Natural killer cell (primary cell): ENCODE results near the gene BOK. TPM values are rescaled to one million over a fixed set of nuclear protein-coding genes. Genes with fewer than 3 reads are reported as not detected.
A peak's percentile ranks its signal among the peaks of the same experiment; 100 is the strongest.
"Not testable (repeated sequence)": the region's sequence is repeated elsewhere in the genome, so short reads cannot be mapped to it uniquely, and the experiment has no call there.

Experiments
- ATAC-seq, 3 donors: fragments of 150-1000 bp in 2 of 3; fragments of 200-7000 bp in 1 of 3; cut with Tn5 transposase; 1 replicate in 1 of 3; 2 replicates in 2 of 3; pipeline ENCODE4 v1.10.0; 2021; ENCODE audit warnings: mild to moderate bottlenecking in 2 of 3, moderate library complexity in 2 of 3
- DNase-seq, 2 donors: peaks; one replicate each; pipeline versions ENCODE4 v3.0.0 to v3.0.0-alpha.2; 2013 to 2021; ENCODE audit warnings: mixed read lengths in 1 of 2
- H3K27ac ChIP-seq: one replicate; pipeline ENCODE4 v1.5.1; 2013; ENCODE audit warnings: mild to moderate bottlenecking, low read length
- H3K27me3 ChIP-seq: one replicate; pipeline ENCODE4 v1.6.1; 2013; ENCODE audit warnings: low read length; ENCODE audit not compliant: control insufficient read depth, insufficient read depth
- H3K36me3 ChIP-seq: one replicate; pipeline ENCODE4 v1.6.1; 2013; ENCODE audit warnings: low read length; ENCODE audit not compliant: control insufficient read depth, insufficient read depth
- H3K4me1 ChIP-seq: one replicate; pipeline ENCODE4 v1.6.1; 2013; ENCODE audit warnings: low read length; ENCODE audit not compliant: control insufficient read depth, insufficient read depth
- H3K4me3 ChIP-seq: one replicate; pipeline ENCODE4 v1.5.1; 2013; ENCODE audit warnings: low read length
- H3K9me3 ChIP-seq: one replicate; pipeline ENCODE4 v1.6.1; 2013; ENCODE audit warnings: low read length; ENCODE audit not compliant: control insufficient read depth, insufficient read depth
- H3K27ac Mint-ChIP-seq, 2 donors: one replicate each; pipeline ENCODE4 v1.8.0; 2022; ENCODE audit warnings: mild to moderate bottlenecking in 2 of 2, mixed read lengths in 2 of 2, moderate library complexity in 1 of 2
- H3K27me3 Mint-ChIP-seq, 2 donors: one replicate each; pipeline ENCODE4 v1.8.0; 2022; ENCODE audit warnings: low read depth in 2 of 2, mixed read lengths in 2 of 2
- H3K36me3 Mint-ChIP-seq: one replicate; pipeline ENCODE4 v1.8.0; 2022; ENCODE audit warnings: mixed read lengths
- H3K4me1 Mint-ChIP-seq, 2 donors: one replicate each; pipeline ENCODE4 v1.8.0; 2022; ENCODE audit warnings: mixed read lengths in 2 of 2
- H3K4me3 Mint-ChIP-seq: one replicate; pipeline ENCODE4 v1.8.0; 2022; ENCODE audit warnings: mild to moderate bottlenecking, moderate library complexity, mixed read lengths
- H3K9me3 Mint-ChIP-seq, 2 donors: one replicate each; pipeline ENCODE4 v1.8.0; 2022; ENCODE audit warnings: mixed read lengths in 2 of 2
- WGBS: methylation state at CpG from one replicate; pipeline ENCODE4 v1.1.7; 2013; ENCODE audit warnings: missing lambda C conversion rate; ENCODE audit not compliant: insufficient coverage; 5-methylcytosine and 5-hydroxymethylcytosine counted together
- intact Hi-C: fragments of 100-400 bp; cut with micrococcal nuclease; formaldehyde crosslinking; loops from one replicate; pipeline ENCODE4 v1.14.2; 2022
- total RNA-seq, 4 donors: library from RNA; stranded (reverse); fragments of 120-200 nt in 1 of 4; gene quantifications; one replicate each; pipeline versions ENCODE4 v1.2.3 to v1.2.4, GENCODE V29; 2013 to 2022
- TF ChIP-seq, protein P1 (sequence below): fragments of 200-600 bp; IDR thresholded peaks from one replicate; pipeline ENCODE4 v1.8.0; 2022; ENCODE audit warnings: antibody characterized with exemption

The BOK gene
- total RNA-seq, 3 donors from 2014 or later (not counting 1 experiment from before 2014, with no cell fraction given), result 11.0 to 23.7 (median 19.6) TPM

DNA sequence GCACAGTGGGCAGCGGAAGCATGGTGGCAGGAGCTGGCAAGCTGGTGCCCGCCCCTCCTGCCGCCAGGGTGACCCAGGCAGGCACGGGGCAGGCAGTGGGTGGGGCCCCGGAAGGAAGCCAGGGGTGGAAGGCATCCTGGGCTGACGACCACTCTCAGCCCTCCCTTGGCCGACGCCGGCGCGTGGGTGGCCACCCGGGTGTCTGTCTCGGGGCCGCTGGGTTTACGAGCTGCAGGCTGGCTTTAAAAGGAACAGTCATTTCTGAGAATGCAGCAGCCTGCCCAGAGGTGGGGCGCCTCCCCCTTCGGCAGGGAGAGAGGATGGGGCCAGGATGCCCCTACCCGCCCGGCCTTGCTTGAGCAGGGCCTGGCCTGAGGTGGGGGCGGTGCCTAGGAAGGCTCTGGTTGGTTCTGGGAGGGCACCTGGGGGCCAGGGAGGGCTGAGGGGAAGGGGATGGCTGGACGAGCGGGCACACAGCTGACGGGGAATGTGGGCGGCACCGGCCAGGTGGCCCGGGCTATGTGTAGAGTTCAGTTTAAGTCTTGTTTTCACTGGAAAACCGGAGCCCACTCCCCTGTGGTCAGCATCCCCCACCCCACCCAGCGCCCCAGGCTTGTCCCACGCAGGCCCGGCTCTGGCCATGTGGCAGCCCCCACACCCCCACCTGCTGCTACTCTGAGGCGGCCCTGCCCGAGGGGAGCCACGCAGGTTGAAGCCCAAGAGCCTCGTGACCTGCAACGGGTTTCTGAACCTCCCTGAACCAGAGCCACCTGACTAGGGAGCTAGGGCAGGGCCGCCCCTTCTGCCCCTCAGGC is 6.3 kb downstream of the BOK start:
- 84% methylated on average over 36 of the region's 36 CpGs for WGBS
- ATAC-seq, result peak; percentile 26 to 52 (median 47)

DNA sequence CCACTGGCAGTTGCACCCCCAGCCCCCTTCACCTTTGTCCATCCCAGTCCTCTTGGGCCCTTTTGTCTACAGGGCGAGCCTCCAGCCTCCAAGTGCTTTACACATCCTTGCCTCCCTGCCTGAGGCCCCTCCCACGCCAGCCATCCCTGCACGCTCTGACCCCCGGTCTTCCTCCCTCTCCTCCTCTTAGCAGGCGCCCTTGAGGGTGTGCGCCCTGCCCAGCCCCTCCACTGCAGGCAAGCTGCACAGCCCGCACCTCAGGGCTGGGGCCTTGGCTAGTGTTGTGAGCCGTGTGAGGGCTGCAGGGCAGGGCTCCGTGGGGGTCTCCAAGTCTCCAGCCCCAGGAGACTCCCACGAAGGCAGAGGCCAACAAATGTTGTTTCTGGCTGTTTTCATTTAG is 6.9 kb downstream of the BOK start:
- DNase-seq (no peak), ATAC-seq (no peak)
- Mint-ChIP-seq H3K36me3 (no peaks in the 10 kb centered on the region), H3K27ac (peak overlapping the region in 1 of 2 donors; percentile 57), H3K9me3 (no peaks in the 10 kb centered on the region), H3K27me3 (no peaks in the 10 kb centered on the region), H3K4me1 (peaks cover 4 to 15% of the 10 kb centered on the region in 2 donors), H3K4me3 (no peak overlapping the region)
- Histone ChIP-seq H3K9me3 (no peaks in the 10 kb centered on the region), H3K36me3 (no peaks in the 10 kb centered on the region), H3K4me1 (peaks cover 21% of the 10 kb centered on the region), H3K27ac (no peak overlapping the region), H3K27me3 (no peaks in the 10 kb centered on the region), H3K4me3 (no peak overlapping the region)
- intact Hi-C loops, result no loop called here
- WGBS, result 86% methylated on average over 10 of the region's 10 CpGs
- TF ChIP-seq, protein P1, sequence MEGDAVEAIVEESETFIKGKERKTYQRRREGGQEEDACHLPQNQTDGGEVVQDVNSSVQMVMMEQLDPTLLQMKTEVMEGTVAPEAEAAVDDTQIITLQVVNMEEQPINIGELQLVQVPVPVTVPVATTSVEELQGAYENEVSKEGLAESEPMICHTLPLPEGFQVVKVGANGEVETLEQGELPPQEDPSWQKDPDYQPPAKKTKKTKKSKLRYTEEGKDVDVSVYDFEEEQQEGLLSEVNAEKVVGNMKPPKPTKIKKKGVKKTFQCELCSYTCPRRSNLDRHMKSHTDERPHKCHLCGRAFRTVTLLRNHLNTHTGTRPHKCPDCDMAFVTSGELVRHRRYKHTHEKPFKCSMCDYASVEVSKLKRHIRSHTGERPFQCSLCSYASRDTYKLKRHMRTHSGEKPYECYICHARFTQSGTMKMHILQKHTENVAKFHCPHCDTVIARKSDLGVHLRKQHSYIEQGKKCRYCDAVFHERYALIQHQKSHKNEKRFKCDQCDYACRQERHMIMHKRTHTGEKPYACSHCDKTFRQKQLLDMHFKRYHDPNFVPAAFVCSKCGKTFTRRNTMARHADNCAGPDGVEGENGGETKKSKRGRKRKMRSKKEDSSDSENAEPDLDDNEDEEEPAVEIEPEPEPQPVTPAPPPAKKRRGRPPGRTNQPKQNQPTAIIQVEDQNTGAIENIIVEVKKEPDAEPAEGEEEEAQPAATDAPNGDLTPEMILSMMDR, result no peak

More for the DNA sequence above, 6.3 kb downstream of the BOK start:
- H3K36me3 Mint-ChIP-seq, result no peaks in the 10 kb centered on the region
- H3K9me3 ChIP-seq, result no peaks in the 10 kb centered on the region
- peaks cover 23% of the 10 kb centered on the region for H3K4me1 ChIP-seq
- peaks cover under 1% of the 10 kb centered on the region for H3K27me3 ChIP-seq
- peaks cover 4 to 11% of the 10 kb centered on the region in 2 donors for H3K4me1 Mint-ChIP-seq
- H3K36me3 ChIP-seq, result no peaks in the 10 kb centered on the region
- no peak overlapping the region for H3K4me3 ChIP-seq
- intact Hi-C loops, result no loop called here
- no peak overlapping the region for H3K27ac ChIP-seq
- no peak overlapping the region for H3K4me3 Mint-ChIP-seq
- H3K27me3 Mint-ChIP-seq, result peaks cover 0 to 5% of the 10 kb centered on the region in 2 donors
- DNase-seq, result no peak
- TF ChIP-seq, protein P1, result no peak
- peak overlapping the region in 1 of 2 donors; percentile 57 for H3K27ac Mint-ChIP-seq
- H3K9me3 Mint-ChIP-seq, result no peaks in the 10 kb centered on the region

DNA sequence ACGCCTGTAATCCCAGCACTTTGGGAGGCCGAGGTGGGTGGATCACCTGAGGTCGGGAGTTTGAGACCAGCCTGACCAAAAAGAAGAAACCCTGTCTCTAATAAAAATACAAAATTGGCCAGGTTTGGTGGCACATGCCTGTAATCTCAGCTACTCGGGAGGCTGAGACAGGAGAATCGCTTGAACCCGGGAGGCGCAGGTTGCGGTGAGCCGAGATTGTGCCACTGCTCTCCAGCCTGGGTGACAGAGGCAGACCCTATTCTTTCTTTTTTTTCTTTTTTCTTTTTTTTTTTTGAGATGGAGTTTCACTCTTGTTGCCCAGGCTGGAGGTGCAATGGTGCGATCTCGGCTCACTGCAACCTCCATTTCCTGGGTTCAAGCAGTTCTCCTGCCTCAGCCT is 7.5 kb downstream of the BOK start:
- DNase-seq, intact Hi-C loops, ATAC-seq, H3K27me3 Mint-ChIP-seq, H3K9me3 ChIP-seq, H3K27me3 ChIP-seq, H3K27ac ChIP-seq, H3K27ac Mint-ChIP-seq, H3K36me3 ChIP-seq, H3K4me3 ChIP-seq, H3K9me3 Mint-ChIP-seq, H3K36me3 Mint-ChIP-seq, H3K4me3 Mint-ChIP-seq: not testable (repeated sequence)
- peaks cover 4 to 15% of the 10 kb centered on the region in 2 donors for H3K4me1 Mint-ChIP-seq
- H3K4me1 ChIP-seq, result peaks cover 22% of the 10 kb centered on the region
- WGBS, result 94% methylated on average over 10 of the region's 11 CpGs

DNA sequence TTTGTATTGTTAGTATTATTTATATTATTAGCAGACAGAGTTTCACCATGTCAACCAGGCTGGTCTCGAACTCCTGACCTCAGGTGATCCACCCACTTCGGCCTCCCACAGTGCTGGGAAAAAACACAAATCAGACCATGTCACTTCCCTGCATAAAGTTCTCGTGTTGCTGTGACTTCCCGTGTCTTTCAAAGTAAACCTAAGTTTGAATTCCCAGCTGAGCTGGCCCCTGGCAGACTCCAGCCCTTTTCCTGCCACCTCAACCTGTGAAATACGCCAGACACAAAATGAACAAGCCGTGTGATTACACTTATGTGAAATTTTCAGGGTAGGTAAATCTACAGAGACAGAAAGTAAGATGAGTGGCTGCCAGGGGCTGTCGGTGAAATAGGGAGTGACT is 7.9 kb downstream of the BOK start:
- H3K9me3 Mint-ChIP-seq, result no peaks in the 10 kb centered on the region
- Histone ChIP-seq H3K27me3 (no peaks in the 10 kb centered on the region), H3K36me3 (no peaks in the 10 kb centered on the region), H3K27ac (no peak overlapping the region), H3K9me3 (no peaks in the 10 kb centered on the region), H3K4me3 (no peak overlapping the region), H3K4me1 (peaks cover 26% of the 10 kb centered on the region)
- DNase-seq (no peak), ATAC-seq (no peak)
- no peak overlapping the region for H3K4me3 Mint-ChIP-seq
- no peak overlapping the region for H3K27ac Mint-ChIP-seq
- TF ChIP-seq, protein P1, result no peak
- H3K4me1 Mint-ChIP-seq, result peaks cover 4 to 15% of the 10 kb centered on the region in 2 donors
- no peaks in the 10 kb centered on the region for H3K36me3 Mint-ChIP-seq
- H3K27me3 Mint-ChIP-seq, result no peaks in the 10 kb centered on the region
- intact Hi-C loops, result no loop called here
- 84% methylated on average over 7 of the region's 7 CpGs for WGBS

DNA sequence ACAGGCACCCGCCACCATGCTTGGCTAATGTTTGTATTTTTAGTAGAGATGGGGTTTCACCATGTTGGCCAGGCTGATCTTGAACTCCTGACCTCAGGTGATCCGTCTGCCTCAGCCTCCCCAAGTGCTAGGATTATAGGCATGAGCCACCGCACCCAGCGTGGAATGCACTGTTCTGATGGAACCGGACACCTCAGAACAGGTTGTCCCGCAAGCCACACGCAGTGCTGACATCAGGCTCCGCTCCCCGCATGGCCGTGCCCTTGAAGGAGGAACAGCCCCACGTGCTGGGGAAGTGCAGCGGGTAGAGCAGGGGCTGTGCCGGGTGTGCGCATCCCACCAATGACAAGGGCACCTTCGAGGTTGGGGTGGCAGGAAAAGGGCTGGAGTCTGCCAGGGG is 8.7 kb downstream of the BOK start:
- ATAC-seq, H3K36me3 Mint-ChIP-seq, H3K27ac Mint-ChIP-seq, H3K27ac ChIP-seq, H3K9me3 ChIP-seq, DNase-seq, H3K4me3 ChIP-seq, H3K27me3 ChIP-seq, intact Hi-C loops, H3K4me3 Mint-ChIP-seq, H3K9me3 Mint-ChIP-seq, H3K36me3 ChIP-seq, H3K27me3 Mint-ChIP-seq: not testable (repeated sequence)
- WGBS, result 91% methylated on average over 15 of the region's 15 CpGs
- peaks cover 4 to 19% of the 10 kb centered on the region in 2 donors for H3K4me1 Mint-ChIP-seq
- peaks cover 34% of the 10 kb centered on the region for H3K4me1 ChIP-seq
